Activated CD4-positive, alpha-beta memory T cell treated with anti-CD3 and anti-CD28 coated beads for 36 hours (primary cell): ENCODE results near the gene SETD4. TPM values are rescaled to one million over a fixed set of nuclear protein-coding genes. Genes with fewer than 3 reads are reported as not detected.

Source experiments
- CTCF ChIA-PET: fragments of 350-600 bp; sonication (Branson Sonifier 250); formaldehyde crosslinking; loops from one replicate; lab custom pipeline; 2021; ENCODE audit warnings: antibody characterized with exemption, inconsistent platforms; lab: Charles Lee
- POLR2A ChIA-PET: fragments of 350-600 bp; sonication (Branson Sonifier 250); formaldehyde crosslinking; loops from one replicate; lab custom pipeline; 2021; ENCODE audit warnings: antibody characterized with exemption; lab: Charles Lee
- DNase-seq: peaks from one replicate; pipeline ENCODE4 v3.0.0-alpha.2; 2020
- H3K27ac Mint-ChIP-seq: one replicate; pipeline ENCODE4 v1.8.0; 2021; ENCODE audit warnings: mixed read lengths
- H3K27me3 Mint-ChIP-seq: one replicate; pipeline ENCODE4 v1.8.0; 2021; ENCODE audit warnings: mixed read lengths
- H3K36me3 Mint-ChIP-seq: one replicate; pipeline ENCODE4 v1.8.0; 2021; ENCODE audit warnings: mixed read lengths
- H3K4me1 Mint-ChIP-seq: one replicate; pipeline ENCODE4 v1.8.0; 2021; ENCODE audit warnings: low read depth, mixed read lengths
- H3K4me3 Mint-ChIP-seq: one replicate; pipeline ENCODE4 v1.8.0; 2021; ENCODE audit warnings: mild to moderate bottlenecking, mixed read lengths
- H3K9me3 Mint-ChIP-seq: one replicate; pipeline ENCODE4 v1.8.0; 2021; ENCODE audit warnings: mixed read lengths
- intact Hi-C: fragments of 100-400 bp; cut with micrococcal nuclease; formaldehyde crosslinking; loops from one replicate; pipeline ENCODE4 v1.15.1; 2023
- total RNA-seq, 2 experiments: library from RNA; stranded (reverse); gene quantifications; one replicate each; pipeline ENCODE4 v1.2.3, GENCODE V29; 2021

The SETD4 gene
- total RNA-seq, 2 experiments from 2014 or later: 13.5 to 18.9 TPM

- H3K4me1 Mint-ChIP-seq: no peaks in the 10 kb centered on the region
- H3K4me3 Mint-ChIP-seq: no peak overlapping the region
- H3K9me3 Mint-ChIP-seq: peaks cover 14% of the 10 kb centered on the region
- H3K27ac Mint-ChIP-seq: no peak overlapping the region
- intact Hi-C loops: no loop called here
- H3K27me3 Mint-ChIP-seq: peaks cover 6% of the 10 kb centered on the region
- peaks cover 6% of the 10 kb centered on the region for H3K36me3 Mint-ChIP-seq
- CTCF ChIA-PET: interaction anchor here (0.7 kb wide), 1 partner anchor 1012 kb away, joined by 5 read pairs; no protein-coding TSS in a partner anchor
- POLR2A ChIA-PET: interaction anchor here (0.7 kb wide), 2 partner anchors 13 to 38 kb away, joined by 3 read pairs; no protein-coding TSS in a partner anchor
- DNase-seq: no peak
Measured at GRCh38 chr21:36096398-36097290, 36.3 kb upstream of the SETD4 start.

- intact Hi-C loops: no loop called here
- POLR2A ChIA-PET: no interaction called here
- no peaks in the 10 kb centered on the region for H3K4me1 Mint-ChIP-seq
Measured at GRCh38 chr21:36093512-36093911, 33.2 kb upstream of the SETD4 start.

GRCh38 chr21:36092681-36093080 is 32.4 kb upstream of the SETD4 start:
- peaks cover 6% of the 10 kb centered on the region for H3K36me3 Mint-ChIP-seq
- DNase-seq: no peak
- no peak overlapping the region for H3K27ac Mint-ChIP-seq
- peaks cover 14% of the 10 kb centered on the region for H3K9me3 Mint-ChIP-seq
- CTCF ChIA-PET: no interaction called here
- intact Hi-C loops: no loop called here
- H3K4me1 Mint-ChIP-seq: no peaks in the 10 kb centered on the region
- POLR2A ChIA-PET: no interaction called here
- peaks cover 7% of the 10 kb centered on the region for H3K27me3 Mint-ChIP-seq
- no peak overlapping the region for H3K4me3 Mint-ChIP-seq

More at GRCh38 chr21:36093512-36093911, 33.2 kb upstream of the SETD4 start:
- CTCF ChIA-PET: no interaction called here
- H3K27me3 Mint-ChIP-seq: peaks cover 7% of the 10 kb centered on the region
- no peak overlapping the region for H3K4me3 Mint-ChIP-seq
- peaks cover 14% of the 10 kb centered on the region for H3K9me3 Mint-ChIP-seq
- no peak overlapping the region for H3K27ac Mint-ChIP-seq
- DNase-seq: no peak
- peaks cover 6% of the 10 kb centered on the region for H3K36me3 Mint-ChIP-seq

- ChIA-PET CTCF (no interaction called here), POLR2A (no interaction called here)
- no peak overlapping the region for H3K27ac Mint-ChIP-seq
- H3K36me3 Mint-ChIP-seq: peaks cover 6% of the 10 kb centered on the region
- intact Hi-C loops: no loop called here
- H3K9me3 Mint-ChIP-seq: peaks cover 14% of the 10 kb centered on the region
- H3K4me1 Mint-ChIP-seq: peaks cover 3% of the 10 kb centered on the region
- no peak for DNase-seq
- no peak overlapping the region for H3K4me3 Mint-ChIP-seq
- peaks cover 7% of the 10 kb centered on the region for H3K27me3 Mint-ChIP-seq
Measured at GRCh38 chr21:36089946-36090345, 29.6 kb upstream of the SETD4 start.

- Mint-ChIP-seq H3K36me3 (no peaks in the 10 kb centered on the region), H3K4me1 (peaks cover 3% of the 10 kb centered on the region), H3K9me3 (peaks cover 1% of the 10 kb centered on the region), H3K27me3 (peaks cover 1% of the 10 kb centered on the region), H3K4me3 (no peak overlapping the region), H3K27ac (no peak overlapping the region)
- CTCF ChIA-PET: interaction anchor here (0.5 to 1.4 kb wide), 2 partner anchors 17 to 26 kb away, joined by 3 to 5 read pairs; no protein-coding TSS in a partner anchor
- DNase-seq: no peak
- POLR2A ChIA-PET: no interaction called here
- intact Hi-C loops: no loop called here
Measured at GRCh38 chr21:36087362-36088138, 27.2 kb upstream of the SETD4 start.

- Mint-ChIP-seq H3K4me1 (peaks cover 20% of the 10 kb centered on the region), H3K27ac (no peak overlapping the region), H3K36me3 (no peaks in the 10 kb centered on the region), H3K27me3 (no peaks in the 10 kb centered on the region), H3K4me3 (no peak overlapping the region), H3K9me3 (no peaks in the 10 kb centered on the region)
- POLR2A ChIA-PET: interaction anchor here (0.6 kb wide), 1 partner anchor 330 kb away, joined by 3 read pairs; no protein-coding TSS in a partner anchor
- intact Hi-C loops: no loop called here
- DNase-seq: no peak
- CTCF ChIA-PET: interaction anchor here (1.2 kb wide), 1 partner anchor 53 kb away, joined by 3 read pairs; no protein-coding TSS in a partner anchor
Measured at GRCh38 chr21:36082237-36082664, 21.9 kb upstream of the SETD4 start.

GRCh38 chr21:36080386-36080785 is 20.1 kb upstream of the SETD4 start:
- no peak overlapping the region for H3K27ac Mint-ChIP-seq
- no peaks in the 10 kb centered on the region for H3K9me3 Mint-ChIP-seq
- CTCF ChIA-PET: interaction anchor here (0.7 to 1.1 kb wide), 2 partner anchors 22 to 32 kb away, joined by 3 read pairs; no protein-coding TSS in a partner anchor

GRCh38 chr21:36079671-36080070 is 19.3 kb upstream of the SETD4 start:
- CTCF ChIA-PET: interaction anchor here (1.1 to 1.9 kb wide), 3 partner anchors 19 to 33 kb away, joined by 3 to 11 read pairs (median 8); partner anchors contain the start of gene SETD4
- intact Hi-C loops: loop anchor here (1.0 kb wide), 1 partner anchor 19 kb away; the partner anchor contains the start of gene SETD4

More at GRCh38 chr21:36080386-36080785, 20.1 kb upstream of the SETD4 start:
- POLR2A ChIA-PET: no interaction called here
- no peak overlapping the region for H3K4me3 Mint-ChIP-seq
- no peaks in the 10 kb centered on the region for H3K27me3 Mint-ChIP-seq
- peaks cover 30% of the 10 kb centered on the region for H3K4me1 Mint-ChIP-seq
- H3K36me3 Mint-ChIP-seq: no peaks in the 10 kb centered on the region
- intact Hi-C loops: no loop called here
- no peak for DNase-seq

GRCh38 chr21:36079010-36079649 is 18.8 kb upstream of the SETD4 start:
- ChIA-PET CTCF (interaction anchor here (1.7 to 1.9 kb wide), 2 partner anchors 19 to 34 kb away, joined by 8 to 11 read pairs; partner anchors contain the start of gene SETD4), POLR2A (interaction anchor here (0.5 kb wide), 1 partner anchor 95 kb away, joined by 4 read pairs; no protein-coding TSS in a partner anchor)
- Mint-ChIP-seq H3K36me3 (no peaks in the 10 kb centered on the region), H3K27ac (peak overlapping the region; percentile 91), H3K27me3 (no peaks in the 10 kb centered on the region), H3K4me3 (peak overlapping the region; percentile 64), H3K9me3 (no peaks in the 10 kb centered on the region), H3K4me1 (peaks cover 31% of the 10 kb centered on the region)
- intact Hi-C loops: loop anchor here (1.0 kb wide), 1 partner anchor 19 kb away; the partner anchor contains the start of gene SETD4
- peak; percentile 64 for DNase-seq

More at GRCh38 chr21:36079671-36080070, 19.3 kb upstream of the SETD4 start:
- peak overlapping the region; percentile 91 for H3K27ac Mint-ChIP-seq
- no peak overlapping the region for H3K4me3 Mint-ChIP-seq
- no peaks in the 10 kb centered on the region for H3K9me3 Mint-ChIP-seq
- POLR2A ChIA-PET: interaction anchor here (0.5 kb wide), 1 partner anchor 94 kb away, joined by 4 read pairs; no protein-coding TSS in a partner anchor
- H3K36me3 Mint-ChIP-seq: no peaks in the 10 kb centered on the region
- DNase-seq: no peak
- no peaks in the 10 kb centered on the region for H3K27me3 Mint-ChIP-seq
- peaks cover 31% of the 10 kb centered on the region for H3K4me1 Mint-ChIP-seq

- ChIA-PET POLR2A (interaction anchor here (0.7 kb wide), 1 partner anchor 26 kb away, joined by 4 read pairs; no protein-coding TSS in a partner anchor), CTCF (interaction anchor here (1.7 to 1.9 kb wide), 2 partner anchors 18 to 35 kb away, joined by 8 to 11 read pairs; partner anchors contain the start of gene SETD4)
Measured at GRCh38 chr21:36077758-36078157, 17.4 kb upstream of the SETD4 start.

More at GRCh38 chr21:36077758-36078157, 17.4 kb upstream of the SETD4 start:
- H3K27ac Mint-ChIP-seq: no peak overlapping the region
- no peaks in the 10 kb centered on the region for H3K27me3 Mint-ChIP-seq
- peaks cover 31% of the 10 kb centered on the region for H3K4me1 Mint-ChIP-seq
- peaks cover 4% of the 10 kb centered on the region for H3K36me3 Mint-ChIP-seq
- no peaks in the 10 kb centered on the region for H3K9me3 Mint-ChIP-seq
- intact Hi-C loops: no loop called here
- no peak overlapping the region for H3K4me3 Mint-ChIP-seq
- no peak for DNase-seq
